Erythroblast (primary cell): ENCODE measurements around the gene CDK18.

ENCODE experiments used
- GATA1 ChIP-seq: IDR thresholded peaks from 2 replicates; pipeline ENCODE4 v1.6.1; 2011; ENCODE audit warnings: low read depth, mild to moderate bottlenecking, control low read depth, low read length, moderate library complexity
- POLR2A ChIP-seq: IDR thresholded peaks from 2 replicates; pipeline ENCODE4 v1.6.1; 2011; ENCODE audit warnings: mild to moderate bottlenecking, low read length

GRCh38 chr1:205493241-205494085 is 11.0 kb upstream of the CDK18 start:
- no peak for TF ChIP-seq POLR2A
- TF ChIP-seq GATA1, result no peak
